Endodermal cell (in vitro differentiated cells): ENCODE measurements around the gene TUBGCP3. TPM values are rescaled to one million over a fixed set of nuclear protein-coding genes. Genes with fewer than 3 reads are reported as not detected.
A peak's percentile ranks its signal among the peaks of the same experiment; 100 is the strongest.

Experiments used
- DNase-seq: peaks from one replicate; pipeline ENCODE4 v3.0.0-alpha.2; 2017
- H3K27ac ChIP-seq: 2 replicates; pipeline ENCODE4 v1.5.1; 2013; ENCODE audit warnings: mild to moderate bottlenecking, low read depth, low read length, moderate library complexity
- H3K27me3 ChIP-seq: 2 replicates; pipeline ENCODE4 v1.6.1; 2013; ENCODE audit warnings: mild to moderate bottlenecking, low read length, moderate library complexity; ENCODE audit not compliant: insufficient read depth, control insufficient read depth, poor library complexity, severe bottlenecking
- H3K36me3 ChIP-seq: 2 replicates; pipeline ENCODE4 v1.7.0; 2013; ENCODE audit warnings: mild to moderate bottlenecking, low read length, moderate library complexity; ENCODE audit not compliant: control insufficient read depth, insufficient read depth
- H3K4me1 ChIP-seq: one replicate; pipeline ENCODE4 v1.7.0; 2013; ENCODE audit warnings: low read length; ENCODE audit not compliant: control insufficient read depth, insufficient read depth
- H3K4me3 ChIP-seq: 2 replicates; pipeline ENCODE4 v1.5.1; 2013; ENCODE audit warnings: mild to moderate bottlenecking, low read length, moderate library complexity
- H3K9ac ChIP-seq: 2 replicates; pipeline ENCODE4 v1.6.1; 2013; ENCODE audit warnings: mild to moderate bottlenecking, low read length, moderate library complexity; ENCODE audit not compliant: poor library complexity, severe bottlenecking; ENCODE audit errors: extremely low read depth
- H3K9me3 ChIP-seq: 2 replicates; pipeline ENCODE4 v1.6.1; 2013; ENCODE audit warnings: mild to moderate bottlenecking, low read length, moderate library complexity; ENCODE audit not compliant: control insufficient read depth
- H3K27ac Mint-ChIP-seq: 2 replicates; pipeline ENCODE4 v1.8.0; 2020; ENCODE audit warnings: mixed read lengths
- H3K27me3 Mint-ChIP-seq: 2 replicates; pipeline ENCODE4 v1.8.0; 2021; ENCODE audit warnings: mild to moderate bottlenecking, mixed read lengths; ENCODE audit not compliant: insufficient read depth
- H3K36me3 Mint-ChIP-seq: 2 replicates; pipeline ENCODE4 v1.8.0; 2020; ENCODE audit warnings: low read depth, mixed read lengths
- H3K4me1 Mint-ChIP-seq: 2 replicates; pipeline ENCODE4 v1.8.0; 2020; ENCODE audit warnings: mixed read lengths
- H3K4me3 Mint-ChIP-seq: 2 replicates; pipeline ENCODE4 v1.8.0; 2020; ENCODE audit warnings: mild to moderate bottlenecking, moderate library complexity, mixed read lengths
- H3K9me3 Mint-ChIP-seq: 2 replicates; pipeline ENCODE4 v1.8.0; 2020; ENCODE audit warnings: mild to moderate bottlenecking, mixed read lengths
- WGBS, 2 experiments: methylation state at CpG; one replicate each; pipeline versions ENCODE4 v1.1.5 to v1.1.7; 2013; ENCODE audit warnings: missing lambda C conversion rate in 2 of 2, mixed read lengths in 1 of 2; ENCODE audit not compliant: insufficient coverage in 1 of 2, insufficient read length in 1 of 2; 5-methylcytosine and 5-hydroxymethylcytosine counted together
- long read RNA-seq, 4 experiments: library from polyadenylated mRNA in 2 of 4; library from RNA in 1 of 4; library from capped mRNA in 1 of 4; stranded (forward) in 3 of 4; unstranded in 1 of 4; transcript quantifications; one replicate each; pipeline ENCODE4 v2.0.0, GENCODE V29; 2020 to 2021; ENCODE audit warnings: inconsistent platforms in 1 of 4
- polyA plus RNA-seq, 2 experiments: library from polyadenylated mRNA; stranded (reverse); fragments of 50-300 nt; gene quantifications; one replicate each; pipeline ENCODE4 v1.2.3, GENCODE V29; 2013
- total RNA-seq, 2 donors: library from RNA; stranded (reverse); fragmentation: NEBNext Ultra II Directional in 1 of 2; extraction: Animal tissue kit (Norgen Biotek cat#: 25700) in 1 of 2; gene quantifications; 2 replicates in 1 of 2; 3 replicates in 1 of 2; pipeline ENCODE4 v1.2.1, GENCODE V29; 2021
- TF ChIP-seq, protein P1 (sequence below): fragments of 200-600 bp; sonication (generic); conservative IDR thresholded peaks from 2 replicates; pipeline ENCODE4 v1.5.0; 2021; ENCODE audit warnings: antibody characterized with exemption, mild to moderate bottlenecking

TUBGCP3 gene
- 10 to 100 TPM; 34.7 to 55.3 TPM for total RNA-seq
- polyA plus RNA-seq (2013, experiment 1 of 2), result 35.8 TPM
- 32.8 TPM for polyA plus RNA-seq (2013, experiment 2 of 2)
- long read RNA-seq, experiment 1, partial matches to known transcripts, result 4 of 10 reads
- long read RNA-seq, experiment 1, other reads (novel, unspliced or antisense), result 6 of 10 reads
- long read RNA-seq, experiment 2, transcript TUBGCP3-202 (21 exons, 2,723 nt), result minor isoform, 6 of 78 reads
- long read RNA-seq, experiment 2, transcript TUBGCP3-201 (22 exons, 3,899 nt), result major isoform, 48 of 78 reads
- long read RNA-seq, experiment 2, partial matches to known transcripts, result 5 of 78 reads
- long read RNA-seq, experiment 2, other reads (novel, unspliced or antisense), result 18 of 78 reads
- long read RNA-seq, experiment 3, full-length matches to known transcripts, result 130 of 182 reads
- long read RNA-seq, experiment 3, partial matches to known transcripts, result 28 of 182 reads
- long read RNA-seq, experiment 3, other reads (novel, unspliced or antisense), result 24 of 182 reads
- long read RNA-seq, experiment 4, partial matches to known transcripts, result 2 of 3 reads
- long read RNA-seq, experiment 4, other reads (novel, unspliced or antisense), result 0 of 3 reads

DNA sequence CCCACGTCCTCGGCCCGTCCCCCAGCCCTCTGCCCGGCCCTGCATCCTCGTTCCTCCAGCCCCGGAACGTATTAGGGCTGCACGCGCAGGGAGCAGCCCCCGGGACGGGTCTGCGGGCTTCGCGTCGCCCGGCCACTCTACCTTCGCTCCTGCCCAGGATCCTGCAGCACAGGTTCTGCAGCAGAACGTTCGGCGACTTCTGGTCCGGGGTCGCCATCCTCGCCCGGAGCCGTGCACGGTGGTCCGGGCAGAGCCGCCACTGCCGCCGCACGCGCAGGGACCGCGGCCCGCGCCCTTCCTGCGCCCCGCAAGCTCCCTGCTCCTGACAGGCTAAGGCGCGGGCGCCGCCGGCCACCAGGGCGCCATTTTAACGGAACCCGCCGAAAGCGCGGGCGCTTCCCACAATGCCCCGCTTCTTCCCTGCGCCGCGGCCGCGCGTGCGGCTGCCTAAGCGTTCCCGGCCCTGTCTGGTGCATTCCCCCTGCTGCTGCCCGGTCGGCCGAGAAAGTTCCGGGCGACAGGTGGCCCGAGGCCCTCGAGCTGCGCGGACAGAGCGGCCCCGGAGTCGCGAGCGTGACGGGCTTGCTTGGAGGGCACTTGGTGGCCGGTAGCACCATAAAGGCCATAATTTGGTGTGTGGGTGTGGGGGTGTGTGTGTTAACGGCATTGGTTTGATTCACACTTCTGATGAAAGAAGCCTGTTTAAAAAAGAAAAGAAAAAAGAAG is at the start of gene TUBGCP3:
Gene TUBGCP3, minus strand, starts transcription at position 390 of the 726 bp plus-strand sequence. Its CDS starts 173 bp downstream, at position 217.
- Mint-ChIP-seq H3K27ac (peak within 1 kb of the TSS; percentile 92), H3K4me1 (peaks cover 14% of the 10 kb centered on the region)

GRCh38 chr13:112637017-112637801 is 49.3 kb upstream of the TUBGCP3 start:
- H3K4me3 Mint-ChIP-seq, result no peak overlapping the region
- peaks cover 2% of the 10 kb centered on the region for H3K4me1 Mint-ChIP-seq
- H3K36me3 ChIP-seq, result no peaks in the 10 kb centered on the region
- no peaks in the 10 kb centered on the region for H3K4me1 ChIP-seq
- no peak overlapping the region for H3K4me3 ChIP-seq
- no peaks in the 10 kb centered on the region for H3K9me3 Mint-ChIP-seq
- H3K36me3 Mint-ChIP-seq, result no peaks in the 10 kb centered on the region
- peaks cover 27% of the 10 kb centered on the region for H3K27me3 ChIP-seq
- TF ChIP-seq, protein P1, sequence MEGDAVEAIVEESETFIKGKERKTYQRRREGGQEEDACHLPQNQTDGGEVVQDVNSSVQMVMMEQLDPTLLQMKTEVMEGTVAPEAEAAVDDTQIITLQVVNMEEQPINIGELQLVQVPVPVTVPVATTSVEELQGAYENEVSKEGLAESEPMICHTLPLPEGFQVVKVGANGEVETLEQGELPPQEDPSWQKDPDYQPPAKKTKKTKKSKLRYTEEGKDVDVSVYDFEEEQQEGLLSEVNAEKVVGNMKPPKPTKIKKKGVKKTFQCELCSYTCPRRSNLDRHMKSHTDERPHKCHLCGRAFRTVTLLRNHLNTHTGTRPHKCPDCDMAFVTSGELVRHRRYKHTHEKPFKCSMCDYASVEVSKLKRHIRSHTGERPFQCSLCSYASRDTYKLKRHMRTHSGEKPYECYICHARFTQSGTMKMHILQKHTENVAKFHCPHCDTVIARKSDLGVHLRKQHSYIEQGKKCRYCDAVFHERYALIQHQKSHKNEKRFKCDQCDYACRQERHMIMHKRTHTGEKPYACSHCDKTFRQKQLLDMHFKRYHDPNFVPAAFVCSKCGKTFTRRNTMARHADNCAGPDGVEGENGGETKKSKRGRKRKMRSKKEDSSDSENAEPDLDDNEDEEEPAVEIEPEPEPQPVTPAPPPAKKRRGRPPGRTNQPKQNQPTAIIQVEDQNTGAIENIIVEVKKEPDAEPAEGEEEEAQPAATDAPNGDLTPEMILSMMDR, result peak; percentile 53
- DNase-seq, result peak; percentile 64
- no peak overlapping the region for H3K27ac ChIP-seq
- WGBS, 2 experiments, result 87 to 89% methylated on average over 26 to 27 of the region's 27 CpGs
- no peaks in the 10 kb centered on the region for H3K9me3 ChIP-seq
- peaks cover 38% of the 10 kb centered on the region for H3K27me3 Mint-ChIP-seq
- no peak overlapping the region for H3K9ac ChIP-seq
- H3K27ac Mint-ChIP-seq, result no peak overlapping the region

More for the DNA sequence above, at the start of gene TUBGCP3:
- TF ChIP-seq, protein P1, result peak; percentile 35
- peak within 1 kb of the TSS; percentile 93 for H3K27ac ChIP-seq
- Mint-ChIP-seq H3K27me3 (peaks cover 11% of the 10 kb centered on the region), H3K4me3 (peak within 1 kb of the TSS; percentile 87), H3K9me3 (no peaks in the 10 kb centered on the region), H3K36me3 (peaks cover 4% of the 10 kb centered on the region)
- no peaks in the 10 kb centered on the region for H3K4me1 ChIP-seq
- no peaks in the 10 kb centered on the region for H3K9me3 ChIP-seq
- H3K27me3 ChIP-seq, result no peaks in the 10 kb centered on the region
- 1 to 4% methylated on average over 22 to 77 of the region's 77 CpGs for WGBS, 2 experiments
- H3K4me3 ChIP-seq, result peak within 1 kb of the TSS; percentile 90
- H3K9ac ChIP-seq, result peak within 1 kb of the TSS; percentile 79
- peaks cover 6% of the 10 kb centered on the region for H3K36me3 ChIP-seq
- peak; percentile 91 for DNase-seq
